ENCODE results near the gene TPST1.

TPST1 gene

DNA sequence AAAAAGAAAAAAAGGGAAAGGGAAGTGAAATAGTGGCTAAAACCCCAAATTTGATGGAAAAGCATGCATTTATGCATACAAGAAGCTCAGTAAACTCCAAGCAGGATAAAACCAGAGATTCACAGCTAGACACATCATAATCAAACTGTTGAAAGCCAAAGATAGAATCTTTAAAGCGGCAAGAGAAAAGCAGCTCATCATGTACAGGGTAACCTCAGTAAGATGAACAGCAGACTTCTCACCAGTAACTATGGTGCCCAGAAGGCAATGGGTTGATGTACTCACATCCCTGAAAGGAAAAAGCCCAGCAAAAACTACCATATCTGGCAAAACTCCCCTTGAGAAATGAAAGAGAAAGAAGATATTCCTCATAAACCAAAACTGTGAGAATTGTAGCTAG lies 60.4 kb downstream of the TPST1 start:
- no peak overlapping the region for H3K4me3 ChIP-seq (replicated peaks; ENCODE audit: low read depth, low read length)
- TF ChIP-seq, protein P1, sequence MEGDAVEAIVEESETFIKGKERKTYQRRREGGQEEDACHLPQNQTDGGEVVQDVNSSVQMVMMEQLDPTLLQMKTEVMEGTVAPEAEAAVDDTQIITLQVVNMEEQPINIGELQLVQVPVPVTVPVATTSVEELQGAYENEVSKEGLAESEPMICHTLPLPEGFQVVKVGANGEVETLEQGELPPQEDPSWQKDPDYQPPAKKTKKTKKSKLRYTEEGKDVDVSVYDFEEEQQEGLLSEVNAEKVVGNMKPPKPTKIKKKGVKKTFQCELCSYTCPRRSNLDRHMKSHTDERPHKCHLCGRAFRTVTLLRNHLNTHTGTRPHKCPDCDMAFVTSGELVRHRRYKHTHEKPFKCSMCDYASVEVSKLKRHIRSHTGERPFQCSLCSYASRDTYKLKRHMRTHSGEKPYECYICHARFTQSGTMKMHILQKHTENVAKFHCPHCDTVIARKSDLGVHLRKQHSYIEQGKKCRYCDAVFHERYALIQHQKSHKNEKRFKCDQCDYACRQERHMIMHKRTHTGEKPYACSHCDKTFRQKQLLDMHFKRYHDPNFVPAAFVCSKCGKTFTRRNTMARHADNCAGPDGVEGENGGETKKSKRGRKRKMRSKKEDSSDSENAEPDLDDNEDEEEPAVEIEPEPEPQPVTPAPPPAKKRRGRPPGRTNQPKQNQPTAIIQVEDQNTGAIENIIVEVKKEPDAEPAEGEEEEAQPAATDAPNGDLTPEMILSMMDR (IDR thresholded peaks at IDR 0.05; ENCODE audit: low read depth, low read length, missing control alignments), result no peak
- DNase-seq (ENCODE audit: extremely low read depth, low read depth), result no peak

GRCh38 chr7:66267249-66267648 lies 62.1 kb downstream of the TPST1 start:
- no peak for DNase-seq (ENCODE audit: extremely low read depth, low read depth)
- H3K4me3 ChIP-seq (replicated peaks; ENCODE audit: low read depth, low read length), result no peak overlapping the region
- TF ChIP-seq, protein P1 (IDR thresholded peaks at IDR 0.05; ENCODE audit: low read depth, low read length, missing control alignments), result no peak

GRCh38 chr7:66269978-66270377 lies 64.8 kb downstream of the TPST1 start:
- TF ChIP-seq, protein P1 (IDR thresholded peaks at IDR 0.05; ENCODE audit: low read depth, low read length, missing control alignments), result no peak
- no peak for DNase-seq (ENCODE audit: extremely low read depth, low read depth)
- no peak overlapping the region for H3K4me3 ChIP-seq (replicated peaks; ENCODE audit: low read depth, low read length)

DNA sequence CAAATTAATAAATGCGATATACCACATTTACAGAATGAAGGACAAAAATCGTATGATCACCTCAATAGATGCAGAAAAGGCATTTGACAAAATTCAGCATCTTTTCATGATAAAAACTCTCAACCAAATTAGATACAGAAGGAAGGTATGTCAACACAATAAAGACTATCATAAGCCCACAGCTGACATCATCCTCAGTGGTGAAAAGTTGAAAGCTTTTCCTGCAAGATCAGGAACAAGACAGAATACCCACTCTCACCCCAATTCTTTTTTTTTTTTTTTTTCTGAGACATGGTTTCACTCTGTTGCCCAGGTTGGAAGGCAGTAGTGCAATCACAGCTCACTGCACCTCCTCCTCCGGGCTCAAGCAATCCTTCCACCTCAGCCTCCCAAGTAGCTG lies 67.2 kb downstream of the TPST1 start:
- TF ChIP-seq, protein P1 (IDR thresholded peaks at IDR 0.05; ENCODE audit: low read depth, low read length, missing control alignments), result no peak

DNA sequence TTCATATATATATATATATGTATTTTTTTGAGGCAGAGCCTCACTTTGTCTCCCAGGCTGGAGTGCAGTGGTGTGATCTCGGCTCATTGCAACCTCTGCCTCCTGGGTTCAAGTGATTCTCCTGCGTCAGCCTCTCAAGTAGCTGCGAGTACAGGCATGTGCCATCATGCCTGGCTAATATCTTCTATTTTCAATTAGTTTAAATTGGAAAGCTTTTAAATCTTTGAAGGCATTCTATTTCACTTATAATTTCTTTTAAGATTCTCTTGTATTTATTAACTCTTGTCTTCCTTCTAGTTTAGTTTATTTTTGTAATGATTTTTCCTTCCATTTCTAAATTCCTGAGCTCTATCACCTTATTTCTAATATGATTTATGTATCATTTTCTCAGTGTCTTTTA lies 71.2 kb downstream of the TPST1 start:
- H3K4me3 ChIP-seq (replicated peaks; ENCODE audit: low read depth, low read length), result no peak overlapping the region
- no peak for DNase-seq (ENCODE audit: extremely low read depth, low read depth)
- TF ChIP-seq, protein P1 (IDR thresholded peaks at IDR 0.05; ENCODE audit: low read depth, low read length, missing control alignments), result no peak

More for the DNA sequence above, 67.2 kb downstream of the TPST1 start:
- H3K4me3 ChIP-seq (replicated peaks; ENCODE audit: low read depth, low read length), result no peak overlapping the region
- no peak for DNase-seq (ENCODE audit: extremely low read depth, low read depth)

DNA sequence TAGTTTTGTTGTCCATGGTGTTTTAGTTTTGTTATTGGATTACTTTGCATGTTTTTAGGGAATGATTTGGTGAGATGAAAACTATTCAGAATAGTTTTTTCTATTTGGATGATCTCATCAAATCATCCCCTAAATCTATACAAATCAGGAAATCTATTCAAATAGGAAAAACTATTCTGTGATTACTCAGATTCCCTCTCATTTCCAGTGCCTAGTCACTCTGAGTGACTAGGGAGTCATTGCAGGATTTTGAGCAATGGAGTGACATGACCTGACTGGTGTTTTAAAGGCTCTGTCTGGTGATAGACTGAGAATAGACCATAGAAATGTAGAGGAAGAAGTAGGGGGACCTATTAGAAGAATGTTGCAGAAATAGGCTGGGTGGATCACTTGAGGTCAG lies 72.4 kb downstream of the TPST1 start:
- no peak for DNase-seq (ENCODE audit: extremely low read depth, low read depth)
- TF ChIP-seq, protein P1 (IDR thresholded peaks at IDR 0.05; ENCODE audit: low read depth, low read length, missing control alignments), result no peak
- H3K4me3 ChIP-seq (replicated peaks; ENCODE audit: low read depth, low read length), result no peak overlapping the region

DNA sequence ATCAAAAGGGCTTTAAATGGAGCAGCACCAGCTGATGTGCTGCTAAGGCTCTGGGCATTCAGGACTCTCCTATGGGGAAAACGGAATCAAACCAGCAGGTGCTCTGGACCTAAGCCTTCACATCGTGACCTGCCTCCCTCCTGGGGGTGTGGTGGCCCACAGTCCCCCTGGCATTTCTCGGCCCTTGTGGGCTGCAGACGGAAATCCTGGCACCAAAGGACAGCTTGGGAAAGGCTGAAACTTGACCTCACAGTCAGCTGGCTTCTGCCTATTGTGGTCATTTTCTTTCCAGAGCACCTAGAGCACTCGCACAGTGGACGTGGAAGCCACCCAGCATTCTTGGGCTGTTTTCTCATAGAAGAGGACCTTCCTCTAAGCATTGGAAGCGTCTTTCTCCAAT lies 74.8 kb downstream of the TPST1 start:
- DNase-seq (ENCODE audit: extremely low read depth, low read depth), result no peak
- TF ChIP-seq, protein P1 (IDR thresholded peaks at IDR 0.05; ENCODE audit: low read depth, low read length, missing control alignments), result no peak

More for the DNA sequence above, 74.8 kb downstream of the TPST1 start:
- H3K4me3 ChIP-seq (replicated peaks; ENCODE audit: low read depth, low read length), result no peak overlapping the region
